WTC11 (cell line): ENCODE data around the gene ZNF554.

ENCODE experiments used
- ATF1 ChIP-seq: sonication (generic); formaldehyde crosslinking; IDR thresholded peaks from 2 replicates; pipeline ENCODE4 v1.8.1; 2023; ENCODE audit warnings: mild to moderate bottlenecking, moderate library complexity, missing genetic modification reagents
- CTCF ChIP-seq: fragments of 200-600 bp; IDR thresholded peaks from 2 replicates; pipeline ENCODE4 v1.8.0; 2022; ENCODE audit warnings: antibody characterized with exemption
- GABPB1 ChIP-seq: sonication (generic); formaldehyde crosslinking; IDR thresholded peaks from 2 replicates; pipeline ENCODE4 v1.8.1; 2023; ENCODE audit warnings: mild to moderate bottlenecking, missing genetic modification reagents
- IRF2 ChIP-seq: sonication (generic); formaldehyde crosslinking; IDR thresholded peaks from 2 replicates; pipeline ENCODE4 v1.8.0; 2022; ENCODE audit warnings: low read depth, missing genetic modification reagents, borderline replicate concordance
- NFYB ChIP-seq: sonication (generic); formaldehyde crosslinking; conservative IDR thresholded peaks from 2 replicates; pipeline ENCODE4 v1.8.0; 2022; ENCODE audit warnings: low read depth, missing genetic modification reagents
- NR1H2 ChIP-seq: sonication (generic); formaldehyde crosslinking; IDR thresholded peaks from 2 replicates; pipeline ENCODE4 v1.9.0; 2021; ENCODE audit warnings: mild to moderate bottlenecking, moderate library complexity, missing genetic modification reagents
- NR3C1 ChIP-seq: sonication (generic); formaldehyde crosslinking; conservative IDR thresholded peaks from 2 replicates; pipeline ENCODE4 v1.8.1; 2023; ENCODE audit warnings: low read depth, mild to moderate bottlenecking, missing genetic modification reagents
- SP1 ChIP-seq: sonication (generic); formaldehyde crosslinking; conservative IDR thresholded peaks from 2 replicates; pipeline ENCODE4 v1.8.1; 2022; ENCODE audit warnings: missing genetic modification reagents
- TP53 ChIP-seq: sonication (generic); formaldehyde crosslinking; IDR thresholded peaks from 2 replicates; pipeline ENCODE4 v1.8.1; 2023; ENCODE audit warnings: mild to moderate bottlenecking, missing genetic modification reagents
- TF ChIP-seq, protein P1 (sequence below): sonication (generic); formaldehyde crosslinking; IDR thresholded peaks from 2 replicates; pipeline ENCODE4 v1.8.1; 2023; ENCODE audit warnings: mild to moderate bottlenecking, missing genetic modification reagents, moderate library complexity

GRCh38 chr19:2808129-2808941 lies 11.3 kb upstream of the ZNF554 start:
- TF ChIP-seq, protein P1, sequence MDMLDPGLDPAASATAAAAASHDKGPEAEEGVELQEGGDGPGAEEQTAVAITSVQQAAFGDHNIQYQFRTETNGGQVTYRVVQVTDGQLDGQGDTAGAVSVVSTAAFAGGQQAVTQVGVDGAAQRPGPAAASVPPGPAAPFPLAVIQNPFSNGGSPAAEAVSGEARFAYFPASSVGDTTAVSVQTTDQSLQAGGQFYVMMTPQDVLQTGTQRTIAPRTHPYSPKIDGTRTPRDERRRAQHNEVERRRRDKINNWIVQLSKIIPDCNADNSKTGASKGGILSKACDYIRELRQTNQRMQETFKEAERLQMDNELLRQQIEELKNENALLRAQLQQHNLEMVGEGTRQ (CRISPR knock-in tag): no peak
- no peak for TF ChIP-seq CTCF
- TF ChIP-seq ATF1 (CRISPR knock-in tag): no peak
- TF ChIP-seq NFYB (CRISPR knock-in tag): no peak
- no peak for TF ChIP-seq SP1 (CRISPR knock-in tag)
- TF ChIP-seq NR1H2: no peak
- no peak for TF ChIP-seq NR3C1 (CRISPR knock-in tag)
- TF ChIP-seq TP53 (CRISPR knock-in tag): no peak
- TF ChIP-seq IRF2: no peak
- TF ChIP-seq GABPB1 (CRISPR knock-in tag): no peak
